Peyer's patch (tissue), 4 donors: ENCODE data around the gene ENOPH1.

Source experiments
- POLR2A ChIP-seq, 2 donors: fragments of 450-650 bp; IDR thresholded peaks; one replicate each; pipeline ENCODE4 v1.5.1; 2017; ENCODE audit warnings: antibody characterized with exemption in 2 of 2, mild to moderate bottlenecking in 2 of 2, moderate library complexity in 2 of 2
- TF ChIP-seq, protein P1 (sequence below), 6 experiments: fragments of 450-650 bp in 4 of 6; fragments of 200-600 bp in 2 of 6; sonication (generic) in 1 of 6; IDR thresholded peaks; one replicate each; pipeline ENCODE4 v1.5.1; 2017 to 2019; ENCODE audit warnings: antibody characterized with exemption in 6 of 6, mild to moderate bottlenecking in 3 of 6, moderate library complexity in 1 of 6

DNA sequence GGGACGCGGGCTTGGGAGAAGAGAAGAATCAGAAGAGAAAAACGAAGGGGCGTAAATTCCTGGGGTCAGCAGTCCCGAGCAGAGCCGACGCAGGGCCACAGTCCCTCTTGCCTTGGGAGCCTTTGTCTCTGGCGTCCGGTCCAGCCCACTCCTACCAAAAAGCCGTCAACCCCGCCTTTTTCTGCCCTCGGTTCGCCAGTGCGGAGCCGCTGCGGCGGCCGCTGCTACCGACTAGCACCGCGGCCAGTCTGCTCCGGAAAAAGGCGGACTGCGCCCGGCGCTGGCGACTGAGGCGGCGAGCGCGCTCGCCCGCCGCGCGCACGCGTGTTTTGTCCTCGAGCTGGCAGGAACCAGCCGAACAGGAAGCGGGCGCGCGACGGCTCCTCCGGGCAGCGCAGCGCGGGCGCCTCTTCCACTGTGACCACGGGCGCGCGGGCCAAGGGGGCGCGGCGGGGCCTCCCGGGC lies 630 bp upstream of the ENOPH1 start:
- TF ChIP-seq, protein P1, sequence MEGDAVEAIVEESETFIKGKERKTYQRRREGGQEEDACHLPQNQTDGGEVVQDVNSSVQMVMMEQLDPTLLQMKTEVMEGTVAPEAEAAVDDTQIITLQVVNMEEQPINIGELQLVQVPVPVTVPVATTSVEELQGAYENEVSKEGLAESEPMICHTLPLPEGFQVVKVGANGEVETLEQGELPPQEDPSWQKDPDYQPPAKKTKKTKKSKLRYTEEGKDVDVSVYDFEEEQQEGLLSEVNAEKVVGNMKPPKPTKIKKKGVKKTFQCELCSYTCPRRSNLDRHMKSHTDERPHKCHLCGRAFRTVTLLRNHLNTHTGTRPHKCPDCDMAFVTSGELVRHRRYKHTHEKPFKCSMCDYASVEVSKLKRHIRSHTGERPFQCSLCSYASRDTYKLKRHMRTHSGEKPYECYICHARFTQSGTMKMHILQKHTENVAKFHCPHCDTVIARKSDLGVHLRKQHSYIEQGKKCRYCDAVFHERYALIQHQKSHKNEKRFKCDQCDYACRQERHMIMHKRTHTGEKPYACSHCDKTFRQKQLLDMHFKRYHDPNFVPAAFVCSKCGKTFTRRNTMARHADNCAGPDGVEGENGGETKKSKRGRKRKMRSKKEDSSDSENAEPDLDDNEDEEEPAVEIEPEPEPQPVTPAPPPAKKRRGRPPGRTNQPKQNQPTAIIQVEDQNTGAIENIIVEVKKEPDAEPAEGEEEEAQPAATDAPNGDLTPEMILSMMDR (IDR thresholded peaks at IDR 0.05): no peak
- TF ChIP-seq POLR2A (IDR thresholded peaks at IDR 0.05): no peak
